Nephron progenitor cell (in vitro differentiated cells): Measurements from ENCODE around the gene GRB14.

Experiments
- DNase-seq: peaks from one replicate; pipeline ENCODE4 v3.0.0; 2021
- H3K27ac Mint-ChIP-seq: 2 replicates; pipeline ENCODE4 v1.8.0; 2021; ENCODE audit warnings: mild to moderate bottlenecking, moderate library complexity, mixed read lengths
- H3K27me3 Mint-ChIP-seq: 2 replicates; pipeline ENCODE4 v1.8.0; 2021; ENCODE audit warnings: mild to moderate bottlenecking, low read depth, mixed read lengths; ENCODE audit not compliant: poor library complexity
- H3K36me3 Mint-ChIP-seq: 2 replicates; pipeline ENCODE4 v1.8.0; 2021; ENCODE audit warnings: low read depth, mixed read lengths
- H3K4me1 Mint-ChIP-seq: 2 replicates; pipeline ENCODE4 v1.8.0; 2021; ENCODE audit warnings: mixed read lengths
- H3K4me3 Mint-ChIP-seq: 2 replicates; pipeline ENCODE4 v1.8.0; 2021; ENCODE audit warnings: mild to moderate bottlenecking, moderate library complexity, mixed read lengths
- H3K9me3 Mint-ChIP-seq: 2 replicates; pipeline ENCODE4 v1.8.0; 2021; ENCODE audit warnings: mild to moderate bottlenecking, moderate library complexity, mixed read lengths
- CTCF ChIP-seq: fragments of 200-600 bp; sonication (generic); IDR thresholded peaks from 2 replicates; pipeline ENCODE4 v1.5.0; 2021; ENCODE audit warnings: antibody characterized with exemption

The GRB14 gene

GRCh38 chr2:164595031-164595430 is 26.3 kb downstream of the GRB14 start:
- Mint-ChIP-seq H3K36me3 (no peaks in the 10 kb centered on the region), H3K27ac (peak overlapping the region; percentile 11)
- DNase-seq: no peak

GRCh38 chr2:164593959-164594358 is 27.3 kb downstream of the GRB14 start:
- no peak for DNase-seq
- Mint-ChIP-seq H3K4me3 (no peak overlapping the region), H3K9me3 (peaks cover 6% of the 10 kb centered on the region), H3K27me3 (no peaks in the 10 kb centered on the region), H3K36me3 (no peaks in the 10 kb centered on the region), H3K27ac (no peak overlapping the region), H3K4me1 (peaks cover 5% of the 10 kb centered on the region)
- no peak for TF ChIP-seq CTCF

More at GRCh38 chr2:164595031-164595430, 26.3 kb downstream of the GRB14 start:
- Mint-ChIP-seq H3K4me3 (no peak overlapping the region), H3K27me3 (no peaks in the 10 kb centered on the region), H3K4me1 (no peaks in the 10 kb centered on the region), H3K9me3 (peaks cover 6% of the 10 kb centered on the region)
- TF ChIP-seq CTCF: no peak

GRCh38 chr2:164593541-164593940 is 27.7 kb downstream of the GRB14 start:
- TF ChIP-seq CTCF: no peak
- peaks cover 5% of the 10 kb centered on the region for H3K4me1 Mint-ChIP-seq

GRCh38 chr2:164589522-164589921 is 31.8 kb downstream of the GRB14 start:
- Mint-ChIP-seq H3K4me3 (no peak overlapping the region), H3K9me3 (peaks cover 6% of the 10 kb centered on the region), H3K27ac (peak overlapping the region; percentile 72), H3K36me3 (no peaks in the 10 kb centered on the region), H3K4me1 (peaks cover 5% of the 10 kb centered on the region), H3K27me3 (peaks cover 3% of the 10 kb centered on the region)
- no peak for DNase-seq
- TF ChIP-seq CTCF: no peak

More at GRCh38 chr2:164593541-164593940, 27.7 kb downstream of the GRB14 start:
- Mint-ChIP-seq H3K27me3 (no peaks in the 10 kb centered on the region), H3K9me3 (peaks cover 6% of the 10 kb centered on the region), H3K36me3 (no peaks in the 10 kb centered on the region), H3K4me3 (no peak overlapping the region), H3K27ac (no peak overlapping the region)
- DNase-seq: no peak

GRCh38 chr2:164581050-164581449 is 40.2 kb downstream of the GRB14 start:
- no peak overlapping the region for H3K27ac Mint-ChIP-seq
- no peak overlapping the region for H3K4me3 Mint-ChIP-seq
- no peak for TF ChIP-seq CTCF
- no peak for DNase-seq
- no peaks in the 10 kb centered on the region for H3K4me1 Mint-ChIP-seq
- peaks cover 3% of the 10 kb centered on the region for H3K27me3 Mint-ChIP-seq
- no peaks in the 10 kb centered on the region for H3K9me3 Mint-ChIP-seq
- no peaks in the 10 kb centered on the region for H3K36me3 Mint-ChIP-seq

GRCh38 chr2:164574931-164575330 is 46.4 kb downstream of the GRB14 start:
- Mint-ChIP-seq H3K27me3 (no peaks in the 10 kb centered on the region), H3K9me3 (no peaks in the 10 kb centered on the region), H3K36me3 (no peaks in the 10 kb centered on the region), H3K27ac (no peak overlapping the region), H3K4me1 (no peaks in the 10 kb centered on the region), H3K4me3 (no peak overlapping the region)
- TF ChIP-seq CTCF: no peak
- DNase-seq: no peak
